Activated naive CD8-positive, alpha-beta T cell treated with anti-CD3 and anti-CD28 coated beads, Interleukin-2, amount 50 U/mL, for 24 hours (primary cell): Measurements from ENCODE around the gene SORCS2.

Experiments used
- ATAC-seq: fragments of 150-1000 bp; cut with Tn5 transposase; one replicate; pipeline ENCODE4 v1.10.0; 2021
- DNase-seq: peaks from one replicate; pipeline ENCODE4 v3.0.0; 2021
- H3K27ac Mint-ChIP-seq: one replicate; pipeline ENCODE4 v1.8.0; 2021; ENCODE audit warnings: mild to moderate bottlenecking, mixed read lengths
- H3K27me3 Mint-ChIP-seq: one replicate; pipeline ENCODE4 v1.8.0; 2021; ENCODE audit warnings: mixed read lengths
- H3K36me3 Mint-ChIP-seq: one replicate; pipeline ENCODE4 v1.8.0; 2021; ENCODE audit warnings: low read depth, mixed read lengths
- H3K4me1 Mint-ChIP-seq: one replicate; pipeline ENCODE4 v1.8.0; 2021; ENCODE audit warnings: mixed read lengths
- H3K4me3 Mint-ChIP-seq: one replicate; pipeline ENCODE4 v1.8.0; 2021; ENCODE audit warnings: mild to moderate bottlenecking, moderate library complexity, mixed read lengths
- H3K9me3 Mint-ChIP-seq: one replicate; pipeline ENCODE4 v1.8.0; 2021; ENCODE audit warnings: mixed read lengths

Gene SORCS2

DNA sequence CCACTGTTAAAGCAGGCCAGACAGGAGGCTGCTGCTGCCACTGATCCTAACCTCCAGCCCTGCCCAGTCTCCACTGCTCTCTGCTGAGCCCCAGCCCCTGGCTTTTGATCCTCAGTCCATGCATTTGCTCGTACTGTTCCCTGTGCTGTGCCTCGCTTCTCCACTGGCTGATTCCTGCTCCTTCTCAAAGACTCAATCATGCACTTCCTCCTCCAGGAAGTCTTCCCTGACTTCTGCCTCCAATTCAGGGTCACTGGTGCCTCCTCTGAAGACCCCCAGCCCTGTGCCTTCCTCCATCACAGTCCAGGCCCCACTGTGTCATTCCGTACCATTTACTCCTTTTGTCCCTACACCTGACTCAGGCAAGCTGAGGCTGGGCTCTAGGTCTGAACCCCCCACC, 473.0 kb downstream of the SORCS2 start:
- H3K9me3 Mint-ChIP-seq: no peaks in the 10 kb centered on the region
- DNase-seq (no peak), ATAC-seq (no peak)
- H3K27me3 Mint-ChIP-seq: no peaks in the 10 kb centered on the region
- H3K36me3 Mint-ChIP-seq: no peaks in the 10 kb centered on the region
- no peak overlapping the region for H3K27ac Mint-ChIP-seq
- no peak overlapping the region for H3K4me3 Mint-ChIP-seq
- no peaks in the 10 kb centered on the region for H3K4me1 Mint-ChIP-seq

DNA sequence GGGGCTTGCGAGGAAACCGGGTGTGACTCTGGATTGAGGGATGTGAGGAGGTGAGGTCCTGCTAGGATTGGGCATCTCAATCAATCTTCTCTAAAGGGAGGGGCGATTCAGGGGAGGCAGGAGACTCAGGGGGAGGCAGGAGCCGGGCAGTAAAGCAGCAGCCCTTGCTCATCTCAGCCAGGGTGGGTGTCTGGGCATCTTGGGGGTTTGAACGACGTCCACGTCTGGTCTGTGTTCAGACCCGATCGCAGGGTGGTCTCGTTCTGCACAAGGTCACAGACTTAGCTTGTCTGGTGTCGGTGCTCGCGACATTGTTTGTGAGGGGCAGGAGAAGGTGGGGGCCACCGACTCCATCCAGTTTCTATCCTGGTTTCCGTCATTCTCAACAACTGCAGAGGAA, 473.7 kb downstream of the SORCS2 start:
- Mint-ChIP-seq H3K27me3 (no peaks in the 10 kb centered on the region), H3K27ac (no peak overlapping the region), H3K4me3 (no peak overlapping the region), H3K36me3 (no peaks in the 10 kb centered on the region), H3K4me1 (no peaks in the 10 kb centered on the region), H3K9me3 (no peaks in the 10 kb centered on the region)
- DNase-seq: no peak
- ATAC-seq: no peak

DNA sequence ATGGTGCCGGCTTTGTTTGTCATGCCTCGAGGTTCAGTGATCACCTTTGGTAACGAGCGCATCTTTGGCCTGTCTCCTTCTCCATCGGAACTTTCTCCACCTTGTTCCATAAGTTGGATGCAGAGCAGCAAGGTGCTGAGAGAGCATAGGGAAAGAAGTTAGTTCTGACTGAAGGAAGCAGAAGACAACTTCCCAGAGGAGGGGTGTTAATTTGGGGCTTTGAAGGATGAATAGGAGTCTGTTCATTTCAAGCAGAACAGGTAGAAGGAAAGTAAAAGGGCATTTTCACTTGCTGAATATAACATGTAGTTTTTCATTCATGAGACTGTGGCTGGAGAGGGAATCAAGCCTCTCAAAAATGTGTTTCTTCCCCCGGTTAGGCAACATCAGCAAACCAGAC, 474.4 kb downstream of the SORCS2 start:
- no peaks in the 10 kb centered on the region for H3K4me1 Mint-ChIP-seq
- no peak overlapping the region for H3K4me3 Mint-ChIP-seq
- ATAC-seq: no peak

DNA sequence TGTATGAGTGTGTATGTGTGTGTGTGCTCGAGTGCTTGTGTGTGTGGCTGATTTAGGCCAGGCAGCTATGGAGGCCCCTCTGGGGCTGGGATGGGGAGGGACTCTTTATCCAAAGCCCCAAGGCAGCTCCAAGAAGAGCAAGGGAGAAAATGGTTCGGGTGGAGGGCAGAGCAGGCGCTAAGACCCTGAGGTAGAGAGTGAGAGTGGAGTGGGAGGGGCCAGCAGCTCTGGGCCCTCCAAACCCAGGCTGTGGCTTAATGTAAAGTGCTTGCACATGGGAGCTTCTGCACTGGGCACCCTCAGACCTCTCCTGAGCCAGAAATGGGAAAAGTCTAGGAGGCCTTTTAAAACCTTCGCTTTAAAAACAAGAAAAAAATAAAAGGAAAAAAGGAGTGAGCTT, 475.9 kb downstream of the SORCS2 start:
- H3K4me3 Mint-ChIP-seq: no peak overlapping the region
- peaks cover 6% of the 10 kb centered on the region for H3K9me3 Mint-ChIP-seq
- DNase-seq (no peak), ATAC-seq (no peak)
- no peaks in the 10 kb centered on the region for H3K4me1 Mint-ChIP-seq
- peaks cover 3% of the 10 kb centered on the region for H3K27me3 Mint-ChIP-seq
- H3K27ac Mint-ChIP-seq: no peak overlapping the region
- H3K36me3 Mint-ChIP-seq: no peaks in the 10 kb centered on the region

More for the DNA sequence above, 474.4 kb downstream of the SORCS2 start:
- DNase-seq: no peak
- Mint-ChIP-seq H3K27ac (no peak overlapping the region), H3K36me3 (no peaks in the 10 kb centered on the region), H3K9me3 (peaks cover 6% of the 10 kb centered on the region), H3K27me3 (peaks cover 3% of the 10 kb centered on the region)

DNA sequence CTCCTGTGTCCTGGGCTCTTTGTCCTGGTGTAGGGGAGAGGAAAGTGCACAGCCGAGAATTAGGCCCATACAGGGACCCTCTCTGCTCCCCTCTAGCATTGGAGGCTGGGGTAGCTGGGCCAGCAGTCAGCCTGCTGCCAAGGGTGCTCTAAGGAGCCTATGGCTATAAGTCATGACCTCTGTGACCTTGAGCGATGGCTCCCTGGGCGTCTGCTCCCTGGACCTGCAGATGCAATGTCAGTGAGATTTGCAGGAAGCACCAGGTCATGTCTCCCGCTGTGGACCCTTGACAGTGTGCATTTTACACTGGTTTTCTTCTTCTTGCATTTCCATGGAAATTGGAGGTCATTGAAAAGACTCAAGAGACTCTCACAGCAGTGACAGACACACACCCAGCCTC, 476.5 kb downstream of the SORCS2 start:
- H3K4me3 Mint-ChIP-seq: no peak overlapping the region
- H3K27me3 Mint-ChIP-seq: peaks cover 3% of the 10 kb centered on the region
- no peak overlapping the region for H3K27ac Mint-ChIP-seq
- no peak for DNase-seq
- no peaks in the 10 kb centered on the region for H3K4me1 Mint-ChIP-seq
- H3K9me3 Mint-ChIP-seq: peaks cover 6% of the 10 kb centered on the region
- ATAC-seq: no peak
- H3K36me3 Mint-ChIP-seq: no peaks in the 10 kb centered on the region

DNA sequence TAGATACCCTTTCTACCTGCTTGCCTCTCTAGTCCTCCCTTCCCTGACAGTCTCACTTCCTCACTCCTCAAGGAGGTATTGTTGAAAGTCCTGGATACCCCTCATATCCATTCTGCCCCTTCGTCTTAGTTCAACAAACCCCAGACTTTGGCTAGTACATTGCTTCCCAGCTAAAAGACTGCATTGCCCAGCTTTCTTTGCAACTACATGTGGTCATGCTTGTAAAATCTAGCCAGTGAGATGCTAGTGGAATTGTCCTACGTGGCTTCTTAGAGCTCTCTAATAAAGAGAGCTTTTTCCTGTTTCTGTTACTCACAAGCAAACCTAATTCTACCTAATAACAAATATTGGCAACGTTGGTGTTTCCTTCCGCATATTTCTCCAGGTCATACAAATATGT, 480.3 kb downstream of the SORCS2 start:
- H3K36me3 Mint-ChIP-seq: no peaks in the 10 kb centered on the region
- H3K27me3 Mint-ChIP-seq: peaks cover 3% of the 10 kb centered on the region
- no peak overlapping the region for H3K4me3 Mint-ChIP-seq
- H3K9me3 Mint-ChIP-seq: peaks cover 6% of the 10 kb centered on the region
- no peak for ATAC-seq
- H3K27ac Mint-ChIP-seq: no peak overlapping the region
- DNase-seq: no peak
- H3K4me1 Mint-ChIP-seq: no peaks in the 10 kb centered on the region

DNA sequence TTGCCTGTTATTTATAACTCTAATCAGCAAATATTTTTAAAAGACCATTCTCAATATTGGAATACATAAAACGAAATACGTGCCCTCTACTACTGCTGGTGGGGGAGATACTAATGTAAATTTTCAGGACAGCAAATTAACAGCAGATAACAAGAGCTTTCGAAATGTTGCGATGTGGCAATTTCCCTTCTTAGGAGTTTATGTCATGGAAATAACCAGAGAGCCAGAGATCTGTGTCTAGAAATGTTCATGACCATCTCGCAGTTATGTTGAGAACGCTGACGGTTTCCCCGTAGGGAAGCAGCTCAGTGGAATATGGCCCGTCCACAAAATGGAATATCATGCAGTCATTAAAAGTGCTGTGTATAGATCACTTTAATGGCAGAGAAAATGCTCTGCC, 480.8 kb downstream of the SORCS2 start:
- no peak overlapping the region for H3K4me3 Mint-ChIP-seq
- DNase-seq (no peak), ATAC-seq (no peak)
- peaks cover 3% of the 10 kb centered on the region for H3K27me3 Mint-ChIP-seq
- no peaks in the 10 kb centered on the region for H3K4me1 Mint-ChIP-seq
- H3K27ac Mint-ChIP-seq: no peak overlapping the region
- H3K36me3 Mint-ChIP-seq: no peaks in the 10 kb centered on the region
- H3K9me3 Mint-ChIP-seq: peaks cover 6% of the 10 kb centered on the region

DNA sequence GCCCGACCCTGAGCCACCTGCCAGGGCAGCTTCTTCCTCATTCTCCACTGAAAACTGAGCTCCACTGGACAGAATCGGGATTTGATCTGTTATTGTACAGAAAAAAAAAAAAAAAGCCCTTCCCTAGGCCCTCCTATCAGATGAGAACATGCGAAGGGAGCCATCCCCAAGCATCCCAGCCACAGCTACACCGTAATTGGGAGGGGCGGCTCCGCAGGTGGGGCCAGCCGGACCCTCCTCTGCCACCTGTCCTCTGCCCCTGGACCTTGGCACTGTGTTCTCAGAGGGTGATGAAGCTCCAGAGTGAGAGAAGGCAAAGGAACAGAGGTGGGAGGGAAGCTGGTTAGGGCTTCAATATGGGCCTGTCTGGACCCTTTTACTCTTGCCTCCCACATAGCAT, 482.4 kb downstream of the SORCS2 start:
- Mint-ChIP-seq H3K27ac (no peak overlapping the region), H3K27me3 (peaks cover 6% of the 10 kb centered on the region), H3K9me3 (peaks cover 6% of the 10 kb centered on the region), H3K36me3 (no peaks in the 10 kb centered on the region), H3K4me1 (no peaks in the 10 kb centered on the region), H3K4me3 (no peak overlapping the region)
- no peak for DNase-seq
- no peak for ATAC-seq

DNA sequence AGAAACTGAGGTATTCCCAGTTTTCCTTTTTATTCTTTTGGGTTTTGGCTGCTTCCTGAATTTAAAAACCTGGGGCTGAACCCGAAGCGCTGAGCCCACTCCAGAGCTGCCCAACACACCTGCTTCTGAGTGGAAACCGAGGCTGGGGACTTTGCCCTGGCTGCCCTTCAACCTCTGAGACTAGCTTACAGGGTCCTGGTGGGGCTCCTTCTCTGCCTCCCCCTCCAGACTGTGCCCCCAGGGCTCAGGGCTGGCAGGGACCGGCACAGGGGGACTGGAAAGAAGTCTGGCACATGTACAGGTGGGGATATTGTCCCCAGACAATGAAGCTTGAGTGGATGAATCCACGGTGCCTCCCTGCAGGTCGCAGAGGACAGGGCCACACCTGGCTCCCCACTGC, 482.8 kb downstream of the SORCS2 start:
- Mint-ChIP-seq H3K27me3 (peaks cover 6% of the 10 kb centered on the region), H3K27ac (no peak overlapping the region), H3K36me3 (no peaks in the 10 kb centered on the region), H3K9me3 (peaks cover 6% of the 10 kb centered on the region), H3K4me1 (no peaks in the 10 kb centered on the region), H3K4me3 (no peak overlapping the region)
- ATAC-seq (no peak), DNase-seq (no peak)

DNA sequence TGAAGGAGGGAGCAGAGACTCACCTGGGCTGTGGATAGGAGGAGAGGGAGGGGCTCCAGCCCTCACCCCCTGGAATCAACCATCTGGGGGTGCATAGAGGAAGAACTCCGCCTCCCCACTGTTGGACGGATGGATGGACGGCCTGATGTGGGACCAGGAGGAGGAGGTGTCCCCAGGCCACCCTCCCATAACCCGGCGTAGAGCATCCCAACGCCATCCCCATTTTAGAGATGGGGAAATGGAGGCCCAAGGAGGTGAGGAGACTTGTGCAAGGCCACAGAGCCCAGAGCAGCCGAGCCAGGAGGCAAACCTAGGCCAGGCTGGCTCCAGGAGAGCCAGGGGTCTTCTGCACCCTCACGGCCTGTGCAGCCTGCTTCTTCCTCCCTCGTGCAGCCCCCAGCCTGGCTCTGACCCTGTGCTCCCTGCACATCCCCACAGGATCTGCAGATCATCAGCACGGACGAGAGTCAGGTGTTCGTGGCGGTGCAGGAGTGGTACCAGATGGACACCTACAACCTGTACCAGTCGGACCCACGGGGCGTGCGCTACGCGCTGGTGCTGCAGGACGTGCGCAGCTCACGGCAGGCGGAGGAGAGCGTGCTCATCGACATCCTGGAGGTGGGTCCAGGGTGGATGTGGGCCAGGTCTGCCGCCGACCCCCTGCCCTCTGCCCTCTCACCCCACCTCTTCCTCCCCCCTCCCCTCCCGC, 483.4 kb downstream of the SORCS2 start:
- Mint-ChIP-seq H3K4me1 (no peaks in the 10 kb centered on the region), H3K9me3 (peaks cover 6% of the 10 kb centered on the region), H3K36me3 (no peaks in the 10 kb centered on the region), H3K27ac (no peak overlapping the region), H3K27me3 (peaks cover 6% of the 10 kb centered on the region), H3K4me3 (no peak overlapping the region)
- DNase-seq (no peak), ATAC-seq (no peak)

DNA sequence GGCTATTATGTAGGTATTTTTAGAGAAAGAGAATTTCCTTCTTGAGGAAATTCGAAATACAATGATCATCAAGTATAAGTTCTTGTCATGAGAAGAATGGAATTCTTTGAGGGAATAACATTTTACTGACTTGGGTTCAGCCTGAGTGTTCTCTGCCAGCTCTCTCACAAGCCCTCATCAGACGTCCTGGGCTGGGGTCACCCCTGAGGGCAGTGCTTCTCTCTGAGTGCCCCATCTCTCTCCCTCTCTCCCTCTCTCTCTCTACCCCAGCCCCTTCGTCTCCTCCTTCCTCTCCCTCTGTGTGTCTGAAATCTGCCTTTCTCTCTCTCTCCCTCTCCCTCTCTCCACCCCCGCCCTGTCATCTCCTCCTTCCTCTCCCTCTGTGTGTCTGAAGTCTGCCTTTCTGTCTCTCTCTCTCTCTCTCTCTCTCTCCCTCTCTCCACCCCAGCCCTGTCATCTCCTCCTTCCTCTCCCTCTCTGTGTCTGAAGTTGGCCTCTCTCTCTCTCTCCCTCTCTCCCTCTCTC, 484.1 kb downstream of the SORCS2 start:
- ATAC-seq (no peak), DNase-seq (no peak)
- Mint-ChIP-seq H3K4me3 (no peak overlapping the region), H3K9me3 (peaks cover 2% of the 10 kb centered on the region), H3K36me3 (no peaks in the 10 kb centered on the region), H3K27me3 (peaks cover 3% of the 10 kb centered on the region), H3K4me1 (no peaks in the 10 kb centered on the region), H3K27ac (no peak overlapping the region)

DNA sequence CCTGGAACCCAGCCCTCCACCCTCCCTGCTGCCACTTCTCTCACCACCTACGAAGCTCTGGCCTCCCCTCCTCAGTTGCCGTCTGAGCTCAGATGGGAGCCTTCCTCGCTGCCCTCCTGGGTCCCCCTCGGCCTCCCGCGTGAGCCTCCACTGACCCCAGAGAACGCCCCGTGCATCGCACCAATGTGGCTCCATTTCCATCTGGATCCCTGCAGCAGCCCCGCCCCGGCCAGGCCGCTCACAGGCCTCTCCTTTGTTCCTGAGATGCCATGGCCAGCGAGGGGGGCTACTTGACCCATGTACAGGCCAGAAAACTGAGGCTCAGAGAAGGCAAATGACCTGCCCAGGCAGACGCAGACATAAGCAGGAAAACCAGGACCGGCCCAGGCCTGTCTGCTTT, 484.7 kb downstream of the SORCS2 start:
- H3K4me1 Mint-ChIP-seq: no peaks in the 10 kb centered on the region
- no peak overlapping the region for H3K27ac Mint-ChIP-seq
- no peak for ATAC-seq
- peaks cover 2% of the 10 kb centered on the region for H3K27me3 Mint-ChIP-seq
- no peak for DNase-seq
- H3K9me3 Mint-ChIP-seq: no peaks in the 10 kb centered on the region
- H3K4me3 Mint-ChIP-seq: no peak overlapping the region
- no peaks in the 10 kb centered on the region for H3K36me3 Mint-ChIP-seq

DNA sequence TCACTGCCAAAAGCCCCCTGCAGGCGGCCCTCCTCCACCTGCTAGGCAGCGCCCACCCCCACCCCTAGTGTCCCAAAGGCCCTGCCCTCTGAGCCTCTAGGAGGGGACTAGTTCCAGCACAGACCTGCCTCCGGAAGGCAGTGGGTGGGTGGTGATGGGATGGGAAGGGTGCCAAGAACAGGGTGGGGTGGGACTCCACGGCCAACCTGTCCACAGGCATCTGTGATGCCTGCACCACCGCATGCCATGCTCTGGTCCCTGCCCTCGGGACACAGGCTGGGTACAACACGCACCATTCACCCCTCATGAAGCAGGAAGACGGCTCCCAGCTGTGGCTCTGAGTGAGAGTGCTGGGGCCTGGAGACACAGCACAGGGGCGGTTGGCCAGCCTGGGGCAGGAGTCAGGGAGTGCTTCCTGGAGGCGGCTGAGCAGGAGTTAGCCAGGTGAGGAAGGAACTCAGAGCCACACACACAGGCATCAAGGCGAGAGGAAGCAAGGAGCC, 485.5 kb downstream of the SORCS2 start:
- no peak for DNase-seq
- no peaks in the 10 kb centered on the region for H3K4me1 Mint-ChIP-seq
- H3K9me3 Mint-ChIP-seq: peaks cover 2% of the 10 kb centered on the region
- peaks cover 2% of the 10 kb centered on the region for H3K27me3 Mint-ChIP-seq
- ATAC-seq: no peak
- H3K27ac Mint-ChIP-seq: no peak overlapping the region
- no peak overlapping the region for H3K4me3 Mint-ChIP-seq
- H3K36me3 Mint-ChIP-seq: peaks cover 2% of the 10 kb centered on the region

DNA sequence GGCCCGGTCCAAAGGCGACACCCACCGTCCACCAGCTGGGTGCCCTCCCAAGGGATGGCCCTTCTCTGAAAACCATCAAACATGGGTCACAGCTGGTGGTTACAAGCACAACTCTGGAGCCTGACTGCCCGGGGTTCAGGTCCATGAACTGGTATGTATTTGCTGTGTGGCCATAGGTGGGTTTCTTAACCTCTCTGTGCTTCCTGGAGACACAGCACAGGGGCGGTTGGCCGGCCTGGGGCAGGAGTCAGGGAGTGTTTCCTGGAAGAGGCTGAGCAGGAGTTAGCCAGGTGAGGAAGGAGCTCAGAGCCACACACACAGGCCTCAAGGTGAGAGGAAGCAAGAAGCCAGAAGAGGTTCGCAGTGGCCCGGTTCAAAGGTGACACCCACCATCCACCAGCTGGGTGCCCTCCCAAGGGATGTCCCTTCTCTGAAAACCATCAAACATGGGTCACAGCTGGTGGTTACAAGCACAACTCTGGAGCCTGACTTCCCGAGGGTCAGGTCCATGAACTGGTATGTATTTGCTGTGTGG, 486.0 kb downstream of the SORCS2 start:
- Mint-ChIP-seq H3K36me3 (peaks cover 2% of the 10 kb centered on the region), H3K9me3 (peaks cover 4% of the 10 kb centered on the region), H3K4me3 (no peak overlapping the region), H3K27me3 (peaks cover 2% of the 10 kb centered on the region), H3K27ac (no peak overlapping the region), H3K4me1 (no peaks in the 10 kb centered on the region)
- no peak for DNase-seq
- no peak for ATAC-seq

DNA sequence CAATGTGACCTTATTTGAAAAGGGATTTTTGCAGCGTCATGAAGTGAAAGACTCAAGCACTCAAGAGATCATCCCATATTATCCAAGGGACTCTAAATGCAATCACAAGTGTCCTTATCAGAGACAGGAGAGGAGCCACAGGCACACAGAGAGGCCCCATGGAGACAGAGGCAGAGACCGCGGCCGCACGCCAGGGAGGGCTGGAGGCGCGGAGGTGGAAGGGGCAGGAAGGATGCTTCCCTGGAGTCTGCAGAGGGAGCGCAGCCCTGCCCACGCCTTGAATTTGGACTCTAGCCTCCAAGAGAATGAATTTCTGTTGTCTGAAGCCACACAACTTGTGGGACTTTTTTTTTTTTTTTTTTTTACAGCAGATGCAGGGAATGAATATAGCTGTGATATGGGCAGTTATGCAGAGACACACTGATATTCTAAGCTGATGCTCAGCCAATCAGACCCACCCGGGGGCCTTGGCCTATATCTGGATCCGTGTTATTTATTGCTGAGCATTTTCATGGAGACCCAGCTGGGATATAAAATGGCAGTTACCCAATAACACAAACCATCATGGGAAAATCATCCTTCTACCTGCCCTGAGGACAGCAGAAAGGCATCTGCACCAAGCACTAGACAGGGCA, 487.2 kb downstream of the SORCS2 start:
- DNase-seq: no peak
- ATAC-seq: no peak
- Mint-ChIP-seq H3K36me3 (peaks cover 2% of the 10 kb centered on the region), H3K27ac (no peak overlapping the region), H3K9me3 (peaks cover 4% of the 10 kb centered on the region), H3K4me1 (no peaks in the 10 kb centered on the region), H3K4me3 (no peak overlapping the region), H3K27me3 (peaks cover 2% of the 10 kb centered on the region)
